ENCODE measurements around the gene NINJ2. TPM values are rescaled to one million over a fixed set of nuclear protein-coding genes. Genes with fewer than 3 reads are reported as not detected.
"Not testable (repeated sequence)": the region's sequence is repeated elsewhere in the genome, so short reads cannot be mapped to it uniquely, and the experiment has no call there.

The NINJ2 gene
- total RNA-seq, 1 experiment from 2014 or later, result 0.24 TPM

DNA sequence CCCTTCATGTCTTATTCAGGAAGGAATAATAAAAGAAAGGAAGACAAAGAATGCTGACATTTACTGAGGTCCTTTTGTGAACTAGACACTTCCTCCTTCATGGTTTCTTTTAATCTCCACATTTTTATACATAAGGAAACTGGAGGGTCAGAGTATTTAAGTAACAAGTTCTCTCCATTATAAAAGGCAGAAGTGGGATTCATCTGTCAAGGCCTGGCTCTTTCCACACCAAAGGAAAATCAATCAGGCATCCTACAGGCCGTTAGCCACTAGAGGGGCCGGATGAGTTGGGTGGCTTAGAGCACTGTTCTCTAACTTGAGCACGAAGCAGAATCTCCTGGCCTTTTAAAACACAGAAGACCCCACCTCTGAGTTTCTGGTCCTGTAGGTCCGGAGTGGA lies 36.8 kb upstream of the NINJ2 start:
- H3K27me3 Mint-ChIP-seq (ENCODE audit: low read depth), result no peaks in the 10 kb centered on the region; the same call in 1 of the 2 replicates

DNA sequence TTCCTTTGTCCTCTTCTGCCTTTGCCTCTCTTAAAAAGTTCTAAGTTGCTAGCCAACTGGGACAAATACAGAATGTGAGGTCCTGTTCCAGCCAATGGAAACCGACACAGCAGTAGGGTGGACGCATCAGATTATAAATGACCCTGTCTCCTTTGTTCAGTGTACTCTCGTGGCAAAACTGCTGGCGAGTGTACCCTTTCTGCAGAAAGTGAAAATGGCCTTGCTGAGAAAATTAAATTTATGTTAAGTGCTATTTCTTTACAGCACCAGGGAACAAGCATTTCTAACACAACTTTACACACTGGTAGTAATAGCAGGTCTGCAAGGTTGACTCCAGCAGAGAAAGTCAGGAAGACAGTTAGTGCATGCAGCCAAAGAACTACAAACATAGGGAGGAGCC lies 35.0 kb upstream of the NINJ2 start:
- not testable (repeated sequence) for H3K4me2 ChIP-seq (ENCODE audit: insufficient read depth, insufficient read length, low read length); H3K9me3 ChIP-seq (ENCODE audit: control insufficient read depth, low read depth, low read length); H3K4ac ChIP-seq (ENCODE audit: low read depth, low read length); H4K91ac ChIP-seq (ENCODE audit: insufficient read length, low read depth, low read length); H2AFZ ChIP-seq (ENCODE audit: low read length); H3K23me2 ChIP-seq (ENCODE audit: insufficient read length, low read depth, low read length, poor library complexity, severe bottlenecking); H3K9ac ChIP-seq (ENCODE audit: extremely low read depth, insufficient read length, low read length); H3K4me3 Mint-ChIP-seq; H3K56ac ChIP-seq (ENCODE audit: insufficient read length, low read depth, low read length); H3K27ac Mint-ChIP-seq; H3K27me3 ChIP-seq (ENCODE audit: insufficient read depth, low read length); H3K18ac ChIP-seq (ENCODE audit: insufficient read length, low read depth, low read length); H2BK12ac ChIP-seq (ENCODE audit: insufficient read length, low read depth, low read length); H3K79me2 ChIP-seq (ENCODE audit: insufficient read depth, low read length); H4K5ac ChIP-seq (ENCODE audit: insufficient read length, low read depth, low read length); H4K8ac ChIP-seq (replicated peaks; ENCODE audit: insufficient read length, low read depth, low read length); H3K79me1 ChIP-seq (ENCODE audit: insufficient read depth, low read depth, low read length, poor library complexity, severe bottlenecking); H2BK15ac ChIP-seq (ENCODE audit: low read depth, low read length); H3K4me1 ChIP-seq (ENCODE audit: insufficient read depth, low read length); DNase-seq; H2AK5ac ChIP-seq (ENCODE audit: insufficient read length, low read length); H2BK120ac ChIP-seq (ENCODE audit: low read depth, low read length, poor library complexity, severe bottlenecking); H3K23ac ChIP-seq (ENCODE audit: insufficient read length, low read depth, low read length); H2BK20ac ChIP-seq (ENCODE audit: low read depth, low read length, poor library complexity, severe bottlenecking); H3K14ac ChIP-seq (ENCODE audit: insufficient read depth, low read length); H4K20me1 ChIP-seq (ENCODE audit: control insufficient read depth, insufficient read depth, insufficient read length); H3K27ac ChIP-seq (ENCODE audit: insufficient read length, low read depth, low read length); H2BK5ac ChIP-seq (ENCODE audit: insufficient read length, low read length); H3K27me3 Mint-ChIP-seq (ENCODE audit: low read depth); H3T11ph ChIP-seq (ENCODE audit: low read length)
- Mint-ChIP-seq H3K4me1 (peaks cover 19 to 27% of the 10 kb centered on the region in 2 experiments), H3K9me3 (peaks cover 33 to 37% of the 10 kb centered on the region in 2 experiments), H3K36me3 (ENCODE audit: insufficient read depth in 1 of 3, low read depth in 3 of 3) (peaks cover 11 to 34% (median 23%) of the 10 kb centered on the region in 3 experiments)
- no CpG with 5 or more reads among the region's 4 CpGs for WGBS (ENCODE audit: extremely low coverage, insufficient read length, low lambda C conversion rate)

More for the DNA sequence above, 36.8 kb upstream of the NINJ2 start:
- Histone ChIP-seq H3K27ac (ENCODE audit: insufficient read length, low read depth, low read length) (no peak overlapping the region), H3K14ac (ENCODE audit: insufficient read depth, low read length) (no peak overlapping the region), H3K18ac (ENCODE audit: insufficient read length, low read depth, low read length) (no peak overlapping the region), H3T11ph (ENCODE audit: low read length) (no peak overlapping the region), H3K23ac (ENCODE audit: insufficient read length, low read depth, low read length) (no peak overlapping the region), H2BK15ac (ENCODE audit: low read depth, low read length) (no peak overlapping the region), H3K27me3 (ENCODE audit: insufficient read depth, low read length) (no peaks in the 10 kb centered on the region), H2BK12ac (ENCODE audit: insufficient read length, low read depth, low read length) (no peak overlapping the region), H2BK20ac (ENCODE audit: low read depth, low read length, poor library complexity, severe bottlenecking) (no peak overlapping the region), H3K23me2 (ENCODE audit: insufficient read length, low read depth, low read length, poor library complexity, severe bottlenecking) (no peaks in the 10 kb centered on the region), H2BK120ac (ENCODE audit: low read depth, low read length, poor library complexity, severe bottlenecking) (no peak overlapping the region), H3K4ac (ENCODE audit: low read depth, low read length) (no peak overlapping the region), H2AFZ (ENCODE audit: low read length) (no peak overlapping the region), H4K5ac (ENCODE audit: insufficient read length, low read depth, low read length) (no peak overlapping the region), H3K4me1 (ENCODE audit: insufficient read depth, low read length) (peaks cover 2% of the 10 kb centered on the region; the same call in 1 of the 2 replicates), H3K79me2 (ENCODE audit: insufficient read depth, low read length) (no peaks in the 10 kb centered on the region), H2BK5ac (ENCODE audit: insufficient read length, low read length) (no peak overlapping the region), H3K79me1 (ENCODE audit: insufficient read depth, low read depth, low read length, poor library complexity, severe bottlenecking) (no peaks in the 10 kb centered on the region), H4K91ac (ENCODE audit: insufficient read length, low read depth, low read length) (no peak overlapping the region), H3K56ac (ENCODE audit: insufficient read length, low read depth, low read length) (no peak overlapping the region), H3K9ac (ENCODE audit: extremely low read depth, insufficient read length, low read length) (no peak overlapping the region), H2AK5ac (ENCODE audit: insufficient read length, low read length) (no peak overlapping the region), H3K9me3 (ENCODE audit: control insufficient read depth, low read depth, low read length) (no peaks in the 10 kb centered on the region), H3K4me2 (ENCODE audit: insufficient read depth, insufficient read length, low read length) (no peak overlapping the region), H4K20me1 (ENCODE audit: control insufficient read depth, insufficient read depth, insufficient read length) (no peaks in the 10 kb centered on the region), H4K8ac (replicated peaks; ENCODE audit: insufficient read length, low read depth, low read length) (no peak overlapping the region)
- Mint-ChIP-seq H3K4me1 (peaks cover 25% of the 10 kb centered on the region in 2 experiments), H3K36me3 (ENCODE audit: insufficient read depth in 1 of 3, low read depth in 3 of 3) (peaks cover 10 to 20% (median 16%) of the 10 kb centered on the region in 3 experiments), H3K9me3 (peaks cover 18 to 21% of the 10 kb centered on the region in 2 experiments), H3K27ac (no peak overlapping the region), H3K4me3 (no peak overlapping the region)
- no CpG with 5 or more reads among the region's 4 CpGs for WGBS (ENCODE audit: extremely low coverage, insufficient read length, low lambda C conversion rate)
- no peak for DNase-seq
- TF ChIP-seq, protein P1, sequence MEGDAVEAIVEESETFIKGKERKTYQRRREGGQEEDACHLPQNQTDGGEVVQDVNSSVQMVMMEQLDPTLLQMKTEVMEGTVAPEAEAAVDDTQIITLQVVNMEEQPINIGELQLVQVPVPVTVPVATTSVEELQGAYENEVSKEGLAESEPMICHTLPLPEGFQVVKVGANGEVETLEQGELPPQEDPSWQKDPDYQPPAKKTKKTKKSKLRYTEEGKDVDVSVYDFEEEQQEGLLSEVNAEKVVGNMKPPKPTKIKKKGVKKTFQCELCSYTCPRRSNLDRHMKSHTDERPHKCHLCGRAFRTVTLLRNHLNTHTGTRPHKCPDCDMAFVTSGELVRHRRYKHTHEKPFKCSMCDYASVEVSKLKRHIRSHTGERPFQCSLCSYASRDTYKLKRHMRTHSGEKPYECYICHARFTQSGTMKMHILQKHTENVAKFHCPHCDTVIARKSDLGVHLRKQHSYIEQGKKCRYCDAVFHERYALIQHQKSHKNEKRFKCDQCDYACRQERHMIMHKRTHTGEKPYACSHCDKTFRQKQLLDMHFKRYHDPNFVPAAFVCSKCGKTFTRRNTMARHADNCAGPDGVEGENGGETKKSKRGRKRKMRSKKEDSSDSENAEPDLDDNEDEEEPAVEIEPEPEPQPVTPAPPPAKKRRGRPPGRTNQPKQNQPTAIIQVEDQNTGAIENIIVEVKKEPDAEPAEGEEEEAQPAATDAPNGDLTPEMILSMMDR (conservative IDR thresholded peaks at IDR 0.05), result peak; percentile 51; the same call in 2 of the 3 replicates

All from H9 (cell line).